DMS 273 (cell line): ENCODE measurements around the gene PKM.

Experiments
- DNase-seq: peaks from one replicate; lab custom pipeline; 2025; ENCODE audit not compliant: unreplicated experiment; lab: John Stamatoyannopoulos, UW

The PKM gene

DNA sequence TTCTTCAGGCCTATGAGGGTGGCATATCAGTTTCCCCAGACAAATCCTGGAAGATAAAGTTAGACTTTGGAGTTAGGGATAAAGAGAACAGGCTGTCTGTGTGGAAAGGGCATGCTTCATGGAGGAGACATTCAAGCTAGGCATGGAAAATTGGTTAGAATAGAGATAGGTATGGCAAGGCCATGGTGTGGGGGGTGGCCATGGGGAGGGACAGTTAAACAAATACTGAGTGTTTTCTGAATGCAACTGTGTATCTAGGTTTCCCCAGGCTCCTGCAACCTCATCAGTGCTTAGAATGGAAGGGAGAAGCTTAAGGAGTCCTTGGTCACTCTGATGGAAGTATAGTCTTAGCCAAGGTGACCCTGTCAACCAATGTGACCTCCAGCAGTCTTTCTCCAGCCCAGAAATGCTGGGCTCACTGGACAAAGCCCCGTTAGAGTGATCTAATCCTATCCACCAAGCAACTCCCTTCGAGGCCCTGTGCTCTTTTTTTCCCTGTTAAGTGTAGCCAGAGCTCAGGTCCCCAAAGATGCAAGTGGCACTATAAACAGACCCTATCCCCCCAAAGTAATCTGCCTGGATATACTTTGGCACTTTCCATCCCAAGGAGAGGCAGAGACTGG lies 5.5 kb upstream of the PKM start:
- no peak for DNase-seq

DNA sequence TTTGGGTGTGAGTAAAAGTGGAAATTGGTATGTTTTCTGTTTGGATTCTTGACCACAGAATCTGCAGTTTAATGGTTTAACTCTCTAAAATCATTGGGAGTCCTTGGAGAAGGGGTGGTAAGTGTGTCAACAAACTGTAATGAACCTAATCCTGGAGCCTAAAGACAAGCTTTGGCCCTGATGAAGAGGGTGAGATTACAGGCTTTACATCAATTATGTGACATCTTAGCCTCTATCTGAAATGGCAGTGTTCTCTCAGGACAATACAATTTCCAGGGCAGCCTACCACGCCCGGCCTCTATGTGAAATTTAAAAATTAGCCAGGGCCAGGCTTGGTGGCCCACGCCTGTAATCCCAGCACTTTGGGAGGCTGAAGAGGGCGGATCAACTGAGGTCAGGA lies 4.3 kb upstream of the PKM start:
- DNase-seq = no peak

DNA sequence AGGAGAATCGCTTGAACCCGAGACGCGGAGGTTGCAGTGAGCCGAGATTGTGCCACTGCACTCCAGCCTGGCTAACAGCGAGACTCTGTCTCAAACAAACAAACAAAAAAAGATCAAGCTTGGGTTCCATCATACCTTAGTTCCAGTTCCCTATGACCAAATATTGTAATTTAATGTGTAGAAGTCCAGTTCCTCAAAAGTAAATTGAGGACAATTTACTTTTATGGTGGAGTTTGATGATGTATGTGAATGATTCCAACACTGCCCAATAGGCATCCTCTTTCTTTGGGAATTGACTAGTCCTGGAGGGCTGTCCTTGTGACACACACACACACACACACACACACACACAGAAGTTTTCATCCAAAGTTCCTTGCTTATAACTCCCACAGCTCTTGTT lies 2.8 kb upstream of the PKM start:
- no peak for DNase-seq

DNA sequence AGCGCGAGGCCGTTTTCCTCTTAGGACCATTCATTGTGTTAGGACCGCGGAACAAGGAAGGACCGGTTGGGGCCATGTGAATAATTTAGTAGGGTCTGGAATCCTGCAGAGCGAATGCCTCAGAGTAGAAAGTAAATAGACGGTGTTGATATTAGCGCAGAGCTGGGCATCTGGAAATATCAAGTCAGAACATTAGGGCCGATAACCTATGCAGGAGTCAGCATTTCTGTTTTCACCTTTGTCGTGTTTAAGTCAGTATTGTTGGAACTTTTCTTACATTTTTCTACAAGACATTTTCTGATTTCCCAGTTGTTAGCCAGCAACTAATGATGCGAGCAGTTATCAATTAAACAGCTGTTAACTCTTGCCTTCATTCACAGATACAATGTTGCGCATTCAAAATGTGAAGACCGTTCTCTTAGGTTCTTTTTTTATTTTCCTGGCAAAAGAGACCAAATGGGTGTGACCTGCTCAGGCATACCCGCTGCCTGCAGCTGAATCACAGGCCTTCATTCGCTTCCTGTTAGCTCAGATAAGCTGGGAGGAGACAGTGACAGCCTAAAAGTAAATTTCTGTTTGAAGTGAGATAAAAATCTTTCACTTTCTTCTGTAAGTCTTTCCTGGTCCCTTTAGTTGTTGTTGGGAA lies 966 bp upstream of the PKM start:
- DNase-seq = peak; percentile 67

DNA sequence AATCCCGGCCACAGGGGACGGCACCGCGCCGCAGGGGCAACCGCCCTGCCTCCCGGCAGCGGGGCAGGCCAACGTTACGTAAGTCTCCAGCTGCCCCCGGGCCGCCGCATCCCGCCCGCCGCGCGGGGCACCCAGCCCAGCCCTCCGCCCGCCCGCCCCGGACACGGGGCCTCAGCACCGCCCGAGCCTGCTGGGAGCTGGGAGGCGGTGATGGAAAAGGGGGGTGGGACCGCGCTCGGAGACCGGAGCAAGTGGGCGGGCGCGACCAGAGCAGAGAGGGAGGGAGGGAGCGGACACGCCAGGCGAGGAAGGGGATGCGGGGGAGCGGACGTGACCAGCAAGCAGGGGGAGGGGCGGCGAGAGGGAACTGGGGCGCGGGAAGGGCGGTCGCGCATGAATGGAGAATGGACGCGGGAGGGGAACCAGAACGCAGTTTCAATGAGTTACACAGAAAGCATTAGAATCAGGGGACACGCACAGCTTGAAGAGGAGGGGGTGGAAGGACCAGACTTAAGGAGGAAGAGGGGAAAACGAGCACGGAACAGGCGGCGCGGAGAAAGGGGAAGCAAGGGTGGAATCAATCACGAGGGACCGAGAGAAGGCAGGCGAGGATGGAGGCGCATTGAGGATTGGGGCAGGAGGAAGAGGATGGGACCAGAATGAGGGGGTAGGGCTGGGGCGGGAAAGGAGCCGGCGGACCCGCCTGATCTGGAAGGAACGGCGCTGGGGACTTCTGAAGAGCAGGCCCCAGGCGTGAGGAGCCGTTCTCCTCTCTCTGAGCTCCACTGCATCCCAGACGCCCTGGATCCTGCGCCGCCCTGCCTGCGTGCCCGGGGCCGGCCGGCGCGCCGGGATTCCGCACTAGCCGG lies 559 bp downstream of the PKM start:
- peak; percentile 85 for DNase-seq

DNA sequence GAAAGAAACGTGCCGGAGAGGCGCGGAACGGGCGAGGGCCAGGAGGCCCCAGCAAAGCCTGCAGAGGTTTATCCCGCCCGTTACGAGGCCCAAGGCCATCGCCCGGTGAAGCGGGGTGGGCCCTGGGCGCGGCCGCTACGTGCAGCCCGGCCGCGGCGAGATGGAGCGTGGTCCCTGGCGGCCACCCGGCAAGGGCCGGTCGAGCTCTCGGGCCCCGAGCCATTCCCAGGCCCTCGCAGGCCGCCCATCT lies 1.1 kb downstream of the PKM start:
- no peak for DNase-seq

DNA sequence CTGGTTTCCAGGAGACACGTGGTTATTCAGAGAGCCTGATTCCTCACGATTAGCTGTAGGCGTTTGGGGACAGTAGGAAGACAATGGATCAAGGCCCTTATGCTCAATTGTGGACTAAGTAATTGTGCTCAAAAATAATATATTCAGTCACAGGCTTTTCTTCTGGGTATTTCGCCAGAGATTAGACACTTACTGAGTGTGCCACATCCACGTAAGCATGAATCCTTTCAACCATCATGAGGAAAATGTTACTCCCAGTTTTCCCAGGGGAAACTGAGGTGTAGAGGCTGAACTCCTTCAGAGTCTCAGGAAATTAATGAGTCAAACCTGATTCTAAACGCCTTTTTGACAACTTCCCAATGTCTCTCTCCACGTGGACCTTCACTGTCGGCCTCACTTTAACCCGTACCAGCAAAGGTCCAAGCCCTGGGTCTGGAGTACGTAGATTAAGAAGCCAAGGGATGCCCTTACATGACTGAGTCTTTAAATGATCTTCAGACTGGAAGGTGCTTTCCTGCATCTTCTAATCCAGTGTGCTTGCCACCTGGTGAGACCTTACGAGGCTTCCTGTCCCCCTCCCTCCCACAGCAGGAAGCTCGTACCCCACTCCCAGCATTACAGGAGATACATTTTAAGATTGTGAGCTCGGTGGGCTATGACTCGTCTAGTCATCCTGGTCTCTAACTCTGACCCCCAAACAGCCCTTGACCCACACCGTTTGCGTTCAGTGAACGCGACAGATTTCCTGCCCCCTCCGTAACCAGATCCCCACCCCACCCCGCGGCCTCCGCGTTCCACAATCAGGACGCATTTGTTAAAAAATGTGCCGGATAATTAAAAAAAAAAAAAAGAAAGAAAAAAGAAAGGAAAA lies 1.7 kb downstream of the PKM start:
- peak; percentile 32 for DNase-seq

DNA sequence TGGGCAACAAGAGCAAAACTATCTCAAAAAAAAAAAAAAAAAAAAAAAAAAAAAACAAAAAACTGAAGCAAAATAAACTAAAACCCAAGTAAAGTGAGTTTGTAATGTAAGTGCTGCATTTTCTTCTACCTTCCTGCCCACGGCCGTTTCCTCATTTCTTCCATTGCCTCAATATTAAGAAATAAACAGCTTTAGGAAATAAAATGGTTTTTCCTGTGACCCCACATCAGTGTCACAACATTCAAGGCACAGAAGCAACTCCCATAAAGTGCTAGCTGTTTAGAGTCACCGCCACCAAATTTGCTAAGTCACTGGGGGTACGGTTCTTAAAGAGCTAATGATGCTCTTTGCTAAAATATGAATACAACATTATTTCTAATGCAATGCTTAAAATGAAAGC lies 3.3 kb downstream of the PKM start:
- peak; percentile 45 for DNase-seq

DNA sequence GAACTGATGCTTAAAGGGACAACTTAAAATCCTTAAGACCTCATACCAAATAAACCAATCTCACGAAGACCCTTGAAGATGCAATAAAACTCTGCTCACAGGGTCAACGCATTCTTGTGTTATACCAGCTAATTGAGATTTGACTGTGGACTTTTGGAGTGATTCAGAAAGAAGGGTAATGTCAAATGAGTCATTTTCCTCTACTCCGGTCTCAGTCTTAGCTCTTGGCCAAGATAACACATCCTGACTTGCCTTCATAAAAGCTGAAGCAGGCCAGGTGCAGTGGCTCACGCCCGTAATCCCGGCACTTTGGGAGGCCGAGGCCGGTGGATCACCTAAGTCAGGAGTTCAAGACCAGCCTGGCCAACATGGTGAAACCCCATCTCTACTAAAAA lies 3.8 kb downstream of the PKM start:
- DNase-seq = peak; percentile 49

DNA sequence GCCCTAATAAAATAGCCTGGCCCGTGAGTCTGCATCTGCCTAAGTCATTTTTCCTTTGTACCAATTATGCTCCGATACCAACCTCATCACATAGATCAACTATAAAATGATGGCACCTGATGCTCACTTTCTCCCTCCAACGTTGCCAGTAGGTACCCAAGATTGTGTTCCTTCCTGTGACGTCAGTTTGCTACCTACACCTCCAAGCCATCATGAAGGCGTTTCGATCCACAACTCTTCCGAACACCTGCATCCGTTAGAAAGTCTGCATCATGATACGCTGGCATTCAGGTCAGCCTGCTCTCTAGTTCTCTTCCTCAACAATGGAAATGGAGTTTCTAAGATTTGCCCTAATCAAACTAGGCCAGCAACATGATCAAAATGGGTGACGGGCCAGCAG lies 7.7 kb downstream of the PKM start:
- no peak for DNase-seq

DNA sequence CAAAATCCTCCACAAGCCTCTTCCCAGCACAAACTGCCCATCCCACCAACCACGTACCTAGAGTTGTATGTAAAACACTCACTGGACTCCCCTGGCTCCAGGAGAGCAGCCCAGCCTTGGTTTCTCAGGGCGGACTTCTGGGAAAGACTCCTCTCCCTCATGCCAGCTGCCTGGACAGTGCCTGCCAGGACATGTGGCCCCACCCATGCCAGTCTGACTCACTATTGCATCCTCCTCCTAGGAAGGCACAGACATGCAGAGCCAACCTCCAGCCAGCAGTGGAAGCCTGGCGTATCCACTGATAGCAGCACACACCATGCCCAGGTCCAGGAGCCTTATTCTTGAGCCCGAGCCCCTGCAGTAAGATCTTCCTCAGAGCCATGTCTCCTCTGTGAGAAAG lies 8.6 kb downstream of the PKM start:
- peak; percentile 44 for DNase-seq

DNA sequence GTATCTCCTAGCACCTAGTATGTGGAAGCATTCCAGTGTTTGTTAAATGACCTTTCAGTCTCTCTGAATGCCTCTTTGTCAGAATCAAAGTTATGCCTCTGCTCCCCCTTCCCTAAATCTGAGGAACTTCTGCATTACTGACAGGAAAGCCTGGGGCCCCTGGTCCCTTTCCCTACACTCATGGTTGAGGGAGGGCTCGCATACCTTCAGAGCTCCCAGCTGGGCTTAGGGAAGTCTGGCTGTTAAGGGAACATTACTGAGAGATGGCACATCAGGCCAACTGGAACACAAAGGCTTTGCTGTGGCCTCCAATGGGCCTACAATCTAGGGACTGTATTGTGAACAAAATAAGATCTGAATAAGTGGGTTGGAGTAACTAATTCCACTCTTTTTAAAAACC lies 10.3 kb downstream of the PKM start:
- DNase-seq = no peak

DNA sequence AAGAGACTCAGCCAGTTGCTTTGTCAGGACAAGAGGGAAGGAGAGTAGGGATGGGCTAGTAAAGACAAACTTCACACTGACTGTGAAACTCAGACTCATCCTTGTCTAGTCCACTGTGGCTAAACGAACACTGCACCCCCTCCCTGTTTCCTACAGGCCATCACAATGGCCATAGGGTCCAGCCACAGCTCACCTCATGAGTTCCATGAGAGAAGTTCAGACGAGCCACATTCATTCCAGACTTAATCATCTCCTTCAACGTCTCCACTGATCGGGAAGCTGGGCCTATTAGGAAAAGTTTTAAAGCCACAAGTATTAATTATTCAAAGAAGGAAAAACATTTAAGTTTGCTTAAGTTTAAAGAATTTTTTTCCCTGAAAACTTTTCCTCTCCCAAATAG lies 13.8 kb downstream of the PKM start:
- DNase-seq = no peak

DNA sequence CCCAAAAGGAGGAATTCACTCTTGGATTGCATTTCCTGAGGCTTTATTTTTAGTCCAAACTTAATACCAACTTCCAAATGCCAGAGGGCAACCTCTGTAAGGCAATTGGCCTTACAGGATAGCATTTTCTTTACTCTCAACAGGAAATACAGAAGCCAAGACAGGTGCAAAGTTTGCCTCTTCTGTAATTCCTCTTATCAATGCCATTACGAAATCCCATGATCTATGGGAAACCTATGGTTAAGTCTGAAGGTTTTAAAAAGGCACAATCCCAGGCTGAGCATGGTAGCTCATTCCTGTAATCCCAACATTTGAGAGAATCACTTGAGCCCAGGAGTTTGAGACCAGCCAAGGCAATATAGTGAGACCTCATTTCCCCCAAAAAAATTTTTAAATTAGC lies 14.9 kb downstream of the PKM start:
- DNase-seq = no peak

DNA sequence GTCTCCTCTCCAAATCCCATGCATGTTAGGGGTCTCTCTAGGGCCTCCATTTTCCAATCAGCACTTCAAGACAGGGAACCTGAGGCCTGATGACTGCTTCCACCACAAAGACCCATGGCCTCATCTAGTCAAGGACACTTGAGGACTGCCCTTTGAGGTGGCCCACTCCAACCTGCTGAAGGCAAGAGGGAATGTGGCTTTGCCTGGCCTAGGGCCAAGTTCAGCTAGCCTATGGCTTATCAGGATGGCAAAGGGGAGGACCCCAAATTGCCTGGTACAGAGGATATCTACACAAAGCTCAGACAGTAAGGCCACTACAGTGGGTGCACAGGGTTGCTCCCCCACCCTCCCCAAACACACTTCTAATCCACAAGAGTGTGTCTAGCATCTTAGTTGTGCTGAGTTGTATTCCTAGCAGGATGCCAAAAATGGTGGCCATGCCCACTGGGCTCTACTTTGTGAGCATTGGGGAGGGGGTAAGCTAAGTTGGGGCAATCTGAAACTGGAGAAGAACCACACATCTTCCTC lies 23.4 kb downstream of the PKM start:
- no peak for DNase-seq

DNA sequence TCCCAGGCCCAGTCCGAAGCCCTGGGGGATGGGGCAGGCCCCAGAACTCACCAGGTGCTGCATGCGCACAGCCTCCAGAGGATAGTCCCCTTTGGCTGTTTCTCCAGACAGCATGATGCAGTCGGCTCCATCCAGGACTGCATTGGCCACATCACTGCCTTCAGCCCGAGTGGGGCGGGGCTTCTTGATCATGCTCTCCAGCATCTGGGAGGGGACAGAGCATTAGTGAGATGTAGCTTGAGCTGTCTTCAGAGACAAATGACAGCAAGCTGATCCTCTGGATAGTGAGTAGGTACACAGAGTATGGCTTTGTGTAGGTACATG lies 24.4 kb downstream of the PKM start:
- peak; percentile 7 for DNase-seq

DNA sequence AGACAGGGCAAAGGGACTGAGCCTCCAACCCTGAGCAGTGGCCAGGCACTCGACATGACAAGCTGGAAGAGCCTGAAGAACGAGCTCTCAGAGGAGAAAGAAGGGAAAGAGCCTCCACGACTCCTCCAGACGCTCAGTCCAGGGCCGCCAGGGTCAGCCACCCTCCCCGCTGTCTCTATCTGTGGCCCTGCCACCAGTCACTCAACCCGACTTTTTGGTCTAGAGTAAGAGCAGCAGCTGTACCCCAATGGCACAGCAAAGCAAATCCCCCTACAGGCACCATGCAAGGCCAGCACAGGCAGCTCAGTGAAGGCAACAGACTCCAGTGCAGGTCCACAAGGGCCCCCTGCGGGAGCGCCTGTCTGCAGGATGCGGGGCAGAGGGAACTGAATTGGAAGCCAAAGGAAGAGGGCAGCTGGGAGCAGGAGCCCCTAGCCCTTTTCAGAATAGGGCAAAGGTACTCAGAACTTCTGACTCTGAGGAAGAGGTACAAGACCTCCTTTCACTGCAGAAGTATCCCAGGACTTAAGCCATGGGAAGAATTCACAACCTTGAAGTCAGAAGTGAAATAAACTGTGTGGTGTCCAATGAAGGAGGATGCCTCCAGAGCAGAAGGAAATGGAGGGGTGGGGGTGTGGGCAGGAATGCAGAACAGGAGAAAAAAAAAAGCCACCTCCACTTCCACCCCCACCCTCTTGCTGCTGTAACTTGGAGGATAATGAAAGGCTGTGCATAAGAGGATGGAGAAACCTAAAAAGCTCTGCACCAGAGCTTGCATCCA lies 24.9 kb downstream of the PKM start:
- DNase-seq = no peak

DNA sequence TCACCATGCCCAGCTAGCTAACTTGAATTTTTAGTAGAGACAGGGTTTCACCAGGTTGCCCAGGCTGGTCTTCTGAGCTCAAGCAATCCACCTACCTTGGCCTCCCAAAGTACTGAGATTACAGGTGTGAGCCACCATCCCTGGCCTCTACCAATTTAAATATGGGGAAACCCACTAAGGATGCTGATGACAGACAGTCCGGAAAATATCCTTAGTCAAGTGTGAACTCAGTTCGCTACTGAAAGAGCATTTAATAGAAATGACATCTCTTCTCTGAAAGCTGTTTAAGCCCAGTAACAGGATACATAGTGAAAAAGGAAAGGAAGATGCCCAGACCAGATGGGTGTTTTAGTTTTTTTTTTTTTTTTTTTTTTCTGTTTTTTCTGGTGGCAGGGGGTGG lies 25.7 kb downstream of the PKM start:
- DNase-seq = no peak

DNA sequence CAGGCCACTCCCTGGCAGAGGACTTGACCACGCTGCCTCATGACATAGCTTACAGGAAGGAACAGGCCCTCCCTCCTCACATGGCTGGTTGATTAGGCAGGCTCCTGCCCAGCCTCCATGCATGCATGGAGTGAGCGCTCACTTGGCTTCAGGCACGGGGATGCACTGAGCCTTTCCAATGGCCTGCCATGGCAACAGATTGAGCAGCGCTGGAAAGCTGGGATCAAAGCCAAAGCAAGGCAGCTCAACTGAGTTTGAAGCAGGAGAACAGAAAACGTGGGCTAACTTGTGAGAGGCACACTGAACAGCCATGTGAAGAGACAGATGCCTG lies 27.5 kb downstream of the PKM start:
- DNase-seq = peak; percentile 91

DNA sequence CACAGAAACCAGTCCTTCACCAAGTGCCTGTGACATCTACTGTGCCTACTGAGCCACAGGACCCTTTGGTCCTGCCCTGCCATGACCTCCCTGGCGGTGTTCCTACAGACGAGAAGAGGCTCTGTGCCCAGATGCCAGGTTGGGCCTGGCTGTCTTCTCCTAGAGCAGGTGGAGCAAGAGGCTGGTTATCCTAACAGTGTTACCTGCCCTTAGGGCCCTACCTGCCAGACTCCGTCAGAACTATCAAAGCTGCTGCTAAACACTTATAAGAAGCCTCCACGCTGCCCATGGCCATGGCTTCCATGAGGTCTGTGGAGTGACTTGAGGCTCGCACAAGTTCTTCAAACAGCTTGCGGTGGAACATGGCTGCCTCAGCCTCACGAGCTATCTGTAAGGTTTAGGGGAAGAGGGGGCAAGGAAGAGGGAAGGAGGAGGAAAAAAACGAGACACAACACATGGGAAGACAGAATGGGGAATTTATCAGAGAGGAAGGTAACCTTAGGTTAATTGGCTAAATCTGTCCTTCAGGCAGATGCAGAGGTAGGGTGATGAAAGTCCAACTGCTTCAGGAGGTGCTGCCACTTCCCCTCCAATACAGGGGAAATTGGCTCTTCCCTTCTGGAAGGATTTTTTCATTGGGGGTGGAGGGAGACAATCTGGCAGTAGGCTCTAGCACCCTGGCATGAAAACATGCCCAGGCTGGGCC lies 28.0 kb downstream of the PKM start:
- no peak for DNase-seq
